COR-L47 (cell line): ENCODE data around the gene NAA60.

Experiments
- DNase-seq: peaks from one replicate; lab custom pipeline; 2025; lab: John Stamatoyannopoulos, UW

Gene NAA60

GRCh38 chr16:3510416-3510815 lies 66.9 kb downstream of the NAA60 start:
- no peak for DNase-seq

- no peak for DNase-seq
Measured at GRCh38 chr16:3511286-3512180, 68.1 kb downstream of the NAA60 start.

DNA sequence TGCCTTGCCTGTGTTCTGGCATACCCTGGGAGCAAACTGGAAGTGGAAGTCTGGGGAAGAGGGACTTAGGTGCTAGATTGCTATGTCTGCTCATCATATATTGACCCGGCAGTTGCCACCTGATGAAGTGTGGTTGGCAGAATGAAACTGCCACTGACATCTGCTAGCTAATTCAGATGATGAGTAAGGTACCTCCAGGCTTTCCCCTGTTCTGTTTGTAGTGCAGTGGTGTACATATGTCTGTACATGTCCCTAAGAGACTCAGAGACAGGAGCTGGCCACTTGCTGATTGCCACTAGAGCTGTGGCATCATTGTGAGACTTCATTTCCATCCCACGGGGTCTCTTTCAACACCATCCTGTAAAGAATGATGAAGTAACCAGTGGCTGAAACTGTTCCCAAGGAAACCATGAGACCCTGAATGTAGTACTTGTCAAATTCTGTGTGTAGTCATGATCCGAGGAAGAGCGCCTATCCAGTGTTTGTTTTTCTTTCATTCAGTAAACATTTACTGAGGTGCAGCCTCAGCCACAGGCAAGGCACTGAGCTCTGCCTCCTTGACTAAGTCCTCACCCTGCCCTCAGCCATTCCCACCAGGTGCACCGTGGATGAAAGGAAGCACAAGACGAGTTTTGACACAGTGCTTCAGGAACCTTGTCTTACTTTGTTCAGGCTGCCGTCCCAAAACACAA lies 70.6 kb downstream of the NAA60 start:
- no peak for DNase-seq

- DNase-seq = no peak
Measured at GRCh38 chr16:3514621-3515020, 71.1 kb downstream of the NAA60 start.

GRCh38 chr16:3515897-3516296 lies 72.4 kb downstream of the NAA60 start:
- no peak for DNase-seq

GRCh38 chr16:3518292-3518985 lies 75.0 kb downstream of the NAA60 start:
- no peak for DNase-seq

GRCh38 chr16:3518986-3519348 lies 75.5 kb downstream of the NAA60 start:
- DNase-seq = no peak

- no peak for DNase-seq
Measured at GRCh38 chr16:3519581-3519980, 76.1 kb downstream of the NAA60 start.

DNA sequence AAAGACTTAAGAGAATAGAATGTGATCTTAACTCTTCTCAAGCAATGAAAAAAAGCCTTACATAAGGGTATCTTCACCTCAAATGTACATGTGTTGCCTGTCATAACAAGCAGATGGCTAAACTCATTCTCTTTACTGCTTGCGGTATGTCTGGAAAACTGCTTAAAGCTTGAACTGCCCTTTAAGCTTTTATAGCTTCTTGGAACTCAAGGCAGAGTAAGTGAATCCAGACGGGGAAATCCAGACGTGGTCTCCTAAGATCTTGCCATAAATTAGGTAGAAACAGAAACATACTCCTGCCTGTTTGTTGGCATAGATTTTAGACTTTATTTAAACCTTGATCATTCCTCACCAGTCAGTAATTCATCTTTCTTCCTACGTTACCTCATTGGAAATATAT lies 76.9 kb downstream of the NAA60 start:
- no peak for DNase-seq

- DNase-seq = no peak
Measured at GRCh38 chr16:3520841-3521240, 77.4 kb downstream of the NAA60 start.

DNA sequence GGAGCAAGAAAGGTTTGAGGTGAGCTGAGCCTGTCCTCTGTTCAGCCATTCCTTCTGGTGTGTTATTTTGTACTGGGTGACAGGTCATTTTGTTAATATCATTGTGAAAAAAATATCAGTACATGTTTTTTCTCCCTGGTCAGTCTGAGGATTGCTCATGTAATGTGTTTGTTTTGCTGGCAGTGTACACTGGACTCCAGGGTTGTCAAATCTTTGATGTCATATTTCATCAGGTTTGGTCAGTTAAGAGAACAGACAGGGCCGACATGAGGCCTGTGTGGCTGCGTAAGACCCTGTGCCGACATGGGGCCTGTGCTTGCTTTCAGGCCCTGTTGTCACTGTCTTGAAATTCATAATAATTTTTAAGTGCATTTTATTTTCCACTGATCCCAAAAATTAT lies 79.8 kb downstream of the NAA60 start:
- no peak for DNase-seq

- DNase-seq = no peak
Measured at GRCh38 chr16:3525951-3526350, 82.5 kb downstream of the NAA60 start.

DNA sequence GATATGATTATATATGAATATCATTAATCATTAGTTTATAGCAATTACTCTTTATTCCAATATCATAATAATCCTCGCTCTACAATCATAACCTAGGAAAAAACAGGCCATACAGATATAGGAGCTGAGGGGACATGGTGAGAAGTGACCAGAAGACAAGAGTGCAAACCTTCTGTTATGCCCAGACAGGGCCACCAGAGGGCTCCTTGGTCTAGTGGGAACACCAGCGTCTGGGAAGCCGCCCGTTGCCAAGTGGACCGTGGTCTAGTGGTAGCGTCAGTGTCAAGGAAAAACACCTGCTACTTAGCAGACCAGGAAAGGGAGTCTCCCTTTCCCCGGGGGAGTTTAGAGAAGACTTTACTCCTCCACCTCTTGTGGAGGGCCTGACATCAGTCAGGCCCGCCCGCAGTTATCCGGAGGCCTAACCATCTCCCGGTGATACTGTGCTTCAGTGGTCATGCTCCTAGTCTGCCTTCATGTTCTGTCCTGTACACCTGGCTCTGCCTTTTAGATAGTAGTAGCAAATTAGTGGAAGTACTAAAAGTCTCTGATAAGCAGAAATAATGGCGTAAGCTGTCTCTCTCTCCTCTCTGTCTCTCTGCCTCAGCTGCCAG lies 83.8 kb downstream of the NAA60 start:
- DNase-seq = peak; percentile 71

DNA sequence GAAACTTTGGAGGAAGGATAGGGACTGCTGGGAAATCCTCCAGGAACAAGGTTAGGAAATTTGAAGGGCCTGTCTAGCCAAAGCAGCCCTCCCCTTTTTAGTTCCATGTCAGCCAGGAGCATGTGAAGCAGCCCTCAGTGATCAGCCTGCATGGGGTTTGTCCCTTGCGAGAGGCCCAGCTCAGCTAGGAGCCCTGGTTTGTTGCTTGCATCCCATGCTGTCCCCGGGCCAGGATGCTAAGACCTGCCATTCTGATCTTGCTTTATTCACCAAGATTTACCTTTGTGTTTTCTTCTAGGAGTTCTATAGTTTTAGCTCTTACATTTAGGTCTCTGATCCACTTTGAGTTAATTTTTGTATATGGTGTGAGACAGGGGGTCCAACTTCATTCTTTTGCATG lies 84.9 kb downstream of the NAA60 start:
- DNase-seq = no peak

DNA sequence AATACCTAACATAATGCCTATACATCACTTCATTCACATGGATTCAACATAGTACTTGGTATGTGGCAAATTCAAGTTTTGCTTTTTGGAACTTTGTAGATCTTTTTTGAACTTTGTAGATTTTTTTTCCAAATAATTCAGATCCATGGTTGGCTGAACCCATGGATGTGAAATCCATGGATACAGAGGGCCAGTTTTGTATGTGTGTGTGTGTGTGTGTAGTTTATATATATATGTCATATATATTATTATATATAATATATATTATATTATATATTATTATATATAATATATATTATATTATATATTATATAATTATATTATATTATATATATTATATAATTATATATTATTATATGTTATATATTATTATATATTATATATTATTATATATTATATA lies 85.7 kb downstream of the NAA60 start:
- DNase-seq = no peak

DNA sequence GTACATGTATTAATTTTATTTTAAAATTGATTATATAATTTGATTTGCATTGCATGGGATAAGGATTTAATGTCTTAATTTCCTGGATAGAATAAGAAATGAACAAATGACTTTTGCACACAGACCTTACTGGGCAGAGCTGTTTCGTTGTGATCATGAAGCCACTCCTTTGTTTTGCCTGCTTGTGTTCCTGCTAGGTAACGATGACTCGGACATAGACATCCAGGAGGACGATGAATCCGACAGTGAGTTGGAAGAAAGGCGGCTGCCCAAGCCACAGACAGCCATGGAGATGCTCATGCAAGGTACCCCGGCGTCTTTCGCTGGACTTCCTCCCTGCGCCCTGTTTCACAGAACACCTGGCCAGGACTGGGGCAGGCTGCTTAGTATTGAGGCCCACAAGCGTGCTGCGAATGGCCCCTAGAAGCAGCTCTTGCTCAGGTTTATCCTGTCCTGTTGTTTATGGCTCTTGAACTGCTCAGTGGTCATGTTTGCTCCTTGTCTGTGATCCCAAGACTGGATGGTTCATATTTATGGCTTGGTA lies 87.0 kb downstream of the NAA60 start:
- no peak for DNase-seq

DNA sequence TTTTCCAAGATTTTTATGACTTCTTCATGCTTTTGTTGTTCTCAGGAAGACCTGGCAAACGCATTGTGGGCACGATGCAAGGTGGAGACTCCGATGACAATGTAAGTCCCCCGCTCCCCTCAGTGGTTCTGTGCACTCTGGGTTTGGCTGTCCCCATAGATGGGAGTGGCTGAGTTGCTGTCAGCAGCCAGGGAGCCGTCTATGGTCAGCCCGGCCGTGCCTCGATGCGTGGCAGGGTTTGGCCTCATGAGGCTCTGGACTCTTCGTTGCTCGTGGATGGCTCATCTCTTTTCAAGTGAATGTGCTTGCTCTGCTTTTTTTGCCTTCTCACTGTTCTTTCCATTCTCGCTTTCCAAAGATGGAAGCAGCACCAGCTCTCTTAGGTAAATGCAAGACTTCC lies 89.3 kb downstream of the NAA60 start:
- no peak for DNase-seq

DNA sequence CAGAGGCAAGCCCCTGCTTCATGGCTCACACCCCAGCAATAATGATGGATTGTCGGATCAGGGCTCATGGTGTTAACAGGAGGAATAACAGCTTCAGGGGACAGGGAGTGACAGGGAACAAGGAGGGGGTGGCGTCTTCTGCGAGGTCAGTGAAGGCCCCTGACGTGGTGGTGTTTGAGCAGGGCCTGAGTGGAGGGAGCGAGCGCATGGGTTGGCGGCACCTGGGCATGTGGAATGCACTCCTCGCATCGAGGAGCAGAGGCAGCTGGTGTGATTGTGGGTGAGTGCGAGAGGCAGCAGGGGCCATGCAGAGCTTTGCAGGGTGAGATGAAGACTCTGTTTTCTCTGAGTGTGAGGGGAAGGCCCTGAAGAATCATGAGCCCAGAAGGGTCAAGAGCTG lies 90.6 kb downstream of the NAA60 start:
- DNase-seq = no peak

DNA sequence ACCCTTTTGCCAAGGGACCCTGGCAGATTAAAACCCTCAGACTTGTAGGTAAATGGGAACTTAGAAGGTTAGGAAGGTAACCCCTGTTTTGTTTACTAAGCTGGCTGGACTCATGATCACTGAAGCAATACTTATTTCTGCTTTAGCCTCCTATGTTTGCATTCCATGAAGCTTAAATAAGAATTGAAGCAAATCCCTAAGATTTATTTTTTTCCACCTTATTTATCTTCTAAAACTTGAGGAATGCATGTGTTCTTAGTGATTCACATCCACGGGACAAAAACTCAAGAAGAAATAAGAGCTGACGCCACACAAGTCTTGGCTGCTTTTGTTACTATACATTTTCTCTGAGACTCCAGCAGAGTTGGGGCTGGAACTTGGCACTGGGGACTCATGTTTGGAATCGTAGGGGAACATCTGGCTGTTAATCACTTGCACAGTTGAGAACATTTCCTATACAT lies 92.8 kb downstream of the NAA60 start:
- DNase-seq = no peak
